HepG2 (cell line): ENCODE measurements around the gene TBC1D21. TPM values are rescaled to one million over a fixed set of nuclear protein-coding genes. Genes with fewer than 3 reads are reported as not detected.
A peak's percentile ranks its signal among the peaks of the same experiment; 100 is the strongest.

Experiments
- AGO2 ChIP-seq: fragments of 200-400 bp; formaldehyde crosslinking; optimal IDR thresholded peaks from 2 replicates; pipeline ENCODE3; 2017; ENCODE audit warnings: mild to moderate bottlenecking, low read depth, low read length, moderate library complexity
- CHD4 ChIP-seq: fragments of 200-600 bp; sonication (generic); IDR thresholded peaks from 2 replicates; pipeline ENCODE4 v1.7.0; 2017; ENCODE audit warnings: mild to moderate bottlenecking, low read length, borderline replicate concordance
- DDIT3 ChIP-seq: sonication (generic); formaldehyde crosslinking; IDR thresholded peaks from 2 replicates; pipeline ENCODE4 v1.4.0; 2020; ENCODE audit warnings: mild to moderate bottlenecking, missing genetic modification reagents
- GABPB1 ChIP-seq: IDR thresholded peaks from 2 replicates; pipeline ENCODE4 v1.6.1; 2016; ENCODE audit warnings: mild to moderate bottlenecking, missing genetic modification reagents, moderate library complexity, missing compliant biosample characterization
- GMEB2 ChIP-seq: IDR thresholded peaks from 2 replicates; pipeline ENCODE4 v1.6.1; 2016; ENCODE audit warnings: missing biosample characterization, missing genetic modification reagents, low read depth
- HNRNPLL ChIP-seq: fragments of 200-400 bp; formaldehyde crosslinking; IDR thresholded peaks from 2 replicates; pipeline ENCODE4 v1.6.1; 2017; ENCODE audit warnings: mild to moderate bottlenecking, low read depth, low read length; ENCODE audit not compliant: poor library complexity, severe bottlenecking
- HOXA5 ChIP-seq: sonication (generic); formaldehyde crosslinking; IDR thresholded peaks from 2 replicates; pipeline ENCODE4 v1.4.0; 2020; ENCODE audit warnings: missing genetic modification reagents
- RAD21 ChIP-seq: fragments of 450-650 bp; formaldehyde crosslinking; IDR thresholded peaks from 2 replicates; pipeline ENCODE4 v1.5.0; 2020; ENCODE audit warnings: mild to moderate bottlenecking
- REPIN1 ChIP-seq: sonication (generic); formaldehyde crosslinking; IDR thresholded peaks from 2 replicates; pipeline ENCODE4 v1.8.0; 2022; ENCODE audit warnings: missing genetic modification reagents, low read depth, mild to moderate bottlenecking, borderline replicate concordance
- SP2 ChIP-seq: sonication (generic); formaldehyde crosslinking; IDR thresholded peaks from 2 replicates; pipeline ENCODE4 v1.5.1; 2020; ENCODE audit warnings: mild to moderate bottlenecking, missing genetic modification reagents
- ZBTB20 ChIP-seq: sonication (generic); formaldehyde crosslinking; IDR thresholded peaks from 2 replicates; pipeline ENCODE4 v1.8.1; 2023; ENCODE audit warnings: missing genetic modification reagents, low read depth, mild to moderate bottlenecking, borderline replicate concordance
- ZC3H4 ChIP-seq: sonication (generic); formaldehyde crosslinking; IDR thresholded peaks from 2 replicates; pipeline ENCODE4 v1.4.0; 2020; ENCODE audit warnings: missing genetic modification reagents, borderline replicate concordance
- ZNF260 ChIP-seq: sonication (generic); formaldehyde crosslinking; IDR thresholded peaks from 2 replicates; pipeline ENCODE4 v1.4.0; 2020; ENCODE audit warnings: missing genetic modification reagents, low read depth, mild to moderate bottlenecking, borderline replicate concordance
- ZNF496 ChIP-seq: sonication (generic); formaldehyde crosslinking; IDR thresholded peaks from 2 replicates; pipeline ENCODE4 v1.8.1; 2023; ENCODE audit warnings: mild to moderate bottlenecking, moderate library complexity, missing genetic modification reagents; ENCODE audit not compliant: insufficient replicate concordance
- ZNF510 ChIP-seq: sonication (generic); formaldehyde crosslinking; IDR thresholded peaks from 2 replicates; pipeline ENCODE4 v1.4.0; 2020; ENCODE audit warnings: low read depth, mild to moderate bottlenecking, missing genetic modification reagents
- ZSCAN20 ChIP-seq: sonication (generic); formaldehyde crosslinking; IDR thresholded peaks from 2 replicates; pipeline ENCODE4 v1.4.0; 2020; ENCODE audit warnings: missing genetic modification reagents, mild to moderate bottlenecking, borderline replicate concordance
- polyA plus RNA-seq, 8 experiments: library from polyadenylated mRNA; depleted of rRNA in 3 of 8; stranded (reverse) in 7 of 8; unstranded in 1 of 8; fragments of >200 nt; fragmentation: Illumina TruSeq in 4 of 8; extraction: Trizol in 4 of 8; gene quantifications; 2 replicates each; pipeline versions ENCODE4 v1.2.1 to v1.2.3, GENCODE V29; 2011 to 2016; ENCODE audit warnings: low read depth in 4 of 8, missing spikeins in 1 of 8, mixed read lengths in 1 of 8; ENCODE audit not compliant: insufficient read depth in 1 of 8
- total RNA-seq, 5 experiments: library from RNA; depleted of rRNA; stranded (reverse); fragments of >200 nt; fragmentation: Illumina TruSeq; extraction: Trizol; gene quantifications; 2 replicates each; pipeline ENCODE4 v1.2.3, GENCODE V29; 2016; ENCODE audit warnings: low read depth in 1 of 5
- TF ChIP-seq, protein P1 (sequence below): sonication (generic); formaldehyde crosslinking; IDR thresholded peaks from 2 replicates; pipeline ENCODE4 v1.5.1; 2020; ENCODE audit warnings: missing genetic modification reagents, mild to moderate bottlenecking, borderline replicate concordance
- TF ChIP-seq, protein P2 (sequence below): sonication (generic); formaldehyde crosslinking; IDR thresholded peaks from 2 replicates; pipeline ENCODE4 v1.5.1; 2020; ENCODE audit warnings: missing genetic modification reagents, mild to moderate bottlenecking, borderline replicate concordance

The TBC1D21 gene
- total and polyA plus RNA-seq, 2 of the 13 experiments (the other 11 are each of a cell fraction or from before 2014, with no cell fraction given): not detected

GRCh38 chr15:73927476-73928240 lies 54.3 kb downstream of the TBC1D21 start (continued):
- TF ChIP-seq, protein P1, sequence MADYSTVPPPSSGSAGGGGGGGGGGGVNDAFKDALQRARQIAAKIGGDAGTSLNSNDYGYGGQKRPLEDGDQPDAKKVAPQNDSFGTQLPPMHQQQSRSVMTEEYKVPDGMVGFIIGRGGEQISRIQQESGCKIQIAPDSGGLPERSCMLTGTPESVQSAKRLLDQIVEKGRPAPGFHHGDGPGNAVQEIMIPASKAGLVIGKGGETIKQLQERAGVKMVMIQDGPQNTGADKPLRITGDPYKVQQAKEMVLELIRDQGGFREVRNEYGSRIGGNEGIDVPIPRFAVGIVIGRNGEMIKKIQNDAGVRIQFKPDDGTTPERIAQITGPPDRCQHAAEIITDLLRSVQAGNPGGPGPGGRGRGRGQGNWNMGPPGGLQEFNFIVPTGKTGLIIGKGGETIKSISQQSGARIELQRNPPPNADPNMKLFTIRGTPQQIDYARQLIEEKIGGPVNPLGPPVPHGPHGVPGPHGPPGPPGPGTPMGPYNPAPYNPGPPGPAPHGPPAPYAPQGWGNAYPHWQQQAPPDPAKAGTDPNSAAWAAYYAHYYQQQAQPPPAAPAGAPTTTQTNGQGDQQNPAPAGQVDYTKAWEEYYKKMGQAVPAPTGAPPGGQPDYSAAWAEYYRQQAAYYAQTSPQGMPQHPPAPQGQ (CRISPR knock-in tag): no peak
- TF ChIP-seq RAD21 (CRISPR knock-in tag) (no peak), ZNF496 (CRISPR knock-in tag) (no peak), HNRNPLL (peak; percentile 99), DDIT3 (CRISPR knock-in tag) (no peak), HOXA5 (CRISPR knock-in tag) (no peak), REPIN1 (CRISPR knock-in tag) (no peak), ZBTB20 (CRISPR knock-in tag) (no peak), SP2 (CRISPR knock-in tag) (no peak), ZSCAN20 (CRISPR knock-in tag) (no peak), AGO2 (no peak), ZC3H4 (CRISPR knock-in tag) (no peak), ZNF260 (CRISPR knock-in tag) (no peak), CHD4 (no peak), GMEB2 (no peak), ZNF510 (CRISPR knock-in tag) (no peak), GABPB1 (CRISPR knock-in tag) (no peak)
- TF ChIP-seq, protein P2, sequence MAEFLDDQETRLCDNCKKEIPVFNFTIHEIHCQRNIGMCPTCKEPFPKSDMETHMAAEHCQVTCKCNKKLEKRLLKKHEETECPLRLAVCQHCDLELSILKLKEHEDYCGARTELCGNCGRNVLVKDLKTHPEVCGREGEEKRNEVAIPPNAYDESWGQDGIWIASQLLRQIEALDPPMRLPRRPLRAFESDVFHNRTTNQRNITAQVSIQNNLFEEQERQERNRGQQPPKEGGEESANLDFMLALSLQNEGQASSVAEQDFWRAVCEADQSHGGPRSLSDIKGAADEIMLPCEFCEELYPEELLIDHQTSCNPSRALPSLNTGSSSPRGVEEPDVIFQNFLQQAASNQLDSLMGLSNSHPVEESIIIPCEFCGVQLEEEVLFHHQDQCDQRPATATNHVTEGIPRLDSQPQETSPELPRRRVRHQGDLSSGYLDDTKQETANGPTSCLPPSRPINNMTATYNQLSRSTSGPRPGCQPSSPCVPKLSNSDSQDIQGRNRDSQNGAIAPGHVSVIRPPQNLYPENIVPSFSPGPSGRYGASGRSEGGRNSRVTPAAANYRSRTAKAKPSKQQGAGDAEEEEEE (CRISPR knock-in tag): no peak
